HG03558 (cell line): Measurements from ENCODE around the gene TDO2.
A peak's percentile ranks its signal among the peaks of the same experiment; 100 is the strongest.
"Not testable (repeated sequence)": the region's sequence is repeated elsewhere in the genome, so short reads cannot be mapped to it uniquely, and the experiment has no call there.

Source experiments
- ATAC-seq: cut with Tn5 transposase; IDR thresholded peaks from one replicate; pipeline ENCODE4 v1.9.1; 2021; ENCODE audit warnings: moderate number of reproducible peaks; ENCODE audit not compliant: unreplicated experiment; ENCODE audit errors: extremely low read depth

Gene TDO2

DNA sequence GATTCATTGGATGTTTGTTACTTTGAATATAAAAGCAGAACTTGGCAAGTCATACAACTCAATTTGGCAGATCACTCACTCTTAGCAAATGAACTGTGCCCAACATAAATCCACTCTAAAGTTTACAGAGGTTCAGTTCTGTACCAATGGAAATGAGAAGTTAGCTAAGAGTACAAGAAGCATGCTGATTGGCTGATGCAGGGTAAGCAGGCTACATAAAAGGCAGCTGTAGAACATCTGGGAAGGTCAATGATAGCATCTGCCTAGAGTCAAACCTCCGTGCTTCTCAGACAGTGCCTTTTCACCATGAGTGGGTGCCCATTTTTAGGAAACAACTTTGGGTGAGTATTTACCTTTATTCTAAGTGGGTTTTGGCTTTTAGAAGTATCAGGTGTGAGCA, at the start of gene TDO2:
Gene TDO2, plus strand, starts transcription at position 244 of the 400 bp plus-strand sequence. Its CDS starts 63 bp downstream, at position 307.
- ATAC-seq = no peak

DNA sequence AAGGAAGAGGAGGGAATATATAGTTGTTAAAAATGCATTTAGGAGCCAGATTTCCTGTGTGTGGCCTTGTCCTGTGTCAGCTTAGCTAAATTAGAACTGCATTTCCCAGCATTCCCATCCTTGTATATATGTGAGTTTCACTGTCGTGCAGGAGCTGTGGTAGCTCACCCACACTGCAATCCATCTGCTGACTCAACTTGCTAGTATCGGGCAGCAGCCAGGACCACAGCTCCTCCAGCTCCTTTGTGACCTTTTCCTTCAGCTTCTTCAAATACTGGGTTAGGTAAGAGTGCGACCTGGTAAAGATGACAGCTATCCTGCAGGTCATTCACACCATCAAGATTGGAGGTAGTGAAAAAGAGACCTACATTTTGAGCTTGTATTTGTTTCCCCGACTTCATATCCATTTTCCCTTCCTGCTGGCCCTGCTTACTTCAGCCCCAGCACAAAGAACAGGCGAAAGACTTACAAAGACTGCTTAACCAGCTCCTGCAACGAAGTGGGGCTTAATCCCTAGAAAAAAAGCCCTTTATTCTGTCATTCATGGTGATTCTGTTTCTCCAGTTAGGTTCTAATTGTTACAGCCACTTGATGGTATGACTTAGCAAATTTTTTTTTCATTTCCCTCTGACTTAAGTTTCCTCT, 48.8 kb upstream of the TDO2 start:
- no peak for ATAC-seq

DNA sequence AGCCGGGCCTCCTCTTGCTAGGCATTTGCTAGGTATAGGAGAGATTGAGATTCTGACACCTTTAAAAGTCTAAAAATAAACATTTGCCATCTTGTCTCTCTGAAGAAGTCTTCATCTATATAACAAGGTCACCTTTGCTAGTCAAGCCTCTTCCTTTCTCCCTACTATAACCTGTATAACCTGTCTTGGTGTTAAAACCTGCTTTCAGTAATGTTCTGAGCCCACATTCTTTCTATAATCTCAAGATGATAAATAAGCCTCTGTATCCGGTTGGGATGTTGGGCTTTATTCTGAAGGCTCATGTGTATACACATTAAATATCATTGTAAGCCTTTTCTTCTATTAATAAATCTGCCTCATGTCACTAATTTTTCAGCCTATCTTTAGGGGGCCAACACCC, 47.6 kb upstream of the TDO2 start:
- no peak for ATAC-seq

DNA sequence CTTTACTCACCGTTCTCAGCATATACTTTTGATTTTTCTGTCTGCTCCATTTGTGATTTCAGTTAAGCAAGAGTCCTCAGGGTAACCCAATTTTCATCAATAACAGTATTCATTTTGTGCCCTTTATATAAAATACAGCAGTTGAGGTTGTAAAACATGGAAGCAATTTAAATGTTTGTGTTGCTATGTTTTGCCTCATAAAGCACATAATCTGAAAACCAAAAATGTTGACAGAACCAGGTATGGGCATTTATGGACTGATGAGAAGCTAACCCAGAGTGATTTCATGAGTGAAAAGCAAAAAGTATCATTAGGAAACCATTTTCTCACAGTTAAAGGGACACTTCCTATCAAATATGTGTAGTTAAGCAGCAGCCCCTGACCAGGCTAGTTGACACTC, 37.3 kb upstream of the TDO2 start, which contains the start of gene ASIC5:
Gene ASIC5, minus strand, starts transcription at position 101 of the 400 bp plus-strand sequence. Its CDS starts 51 bp downstream, at position 50.
- ATAC-seq = no peak

DNA sequence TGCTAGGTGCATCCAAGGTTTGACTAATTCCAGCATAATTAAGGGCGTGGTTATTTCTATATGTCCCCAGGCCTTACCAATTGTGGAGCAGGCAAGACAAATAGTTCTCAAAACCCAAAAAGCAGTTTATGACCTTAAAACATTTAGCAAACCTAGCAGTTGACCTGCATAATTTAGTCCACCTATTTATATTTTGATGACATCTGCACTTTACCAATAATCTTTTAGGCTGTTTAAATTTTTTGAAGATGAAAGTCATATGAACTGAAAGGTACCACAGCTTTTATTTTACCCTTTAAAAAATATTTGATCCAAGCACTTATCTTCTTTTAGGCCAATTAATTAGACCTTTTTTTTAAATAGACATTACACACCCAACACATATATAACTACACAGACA, 27.6 kb upstream of the TDO2 start:
- no peak for ATAC-seq

DNA sequence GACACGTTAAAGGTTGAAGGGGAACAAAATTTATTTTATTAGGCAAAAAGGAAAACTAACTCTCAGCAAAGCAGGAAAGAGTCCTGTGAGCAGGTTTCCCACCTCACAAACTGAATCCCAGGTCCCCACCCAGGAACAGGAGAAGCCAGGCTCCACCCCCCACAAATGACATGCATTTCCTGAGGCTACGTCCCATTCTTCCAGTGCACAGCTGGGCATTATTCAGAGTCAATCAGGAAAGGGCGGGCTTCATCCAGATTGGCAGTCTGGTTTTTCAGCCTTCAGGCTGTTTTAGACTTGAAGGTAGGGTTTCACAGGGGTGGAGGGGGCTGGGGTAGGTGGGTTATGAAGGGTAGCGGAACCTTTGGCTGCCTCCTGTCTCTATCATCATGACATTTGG, 25.5 kb upstream of the TDO2 start:
- no peak for ATAC-seq

DNA sequence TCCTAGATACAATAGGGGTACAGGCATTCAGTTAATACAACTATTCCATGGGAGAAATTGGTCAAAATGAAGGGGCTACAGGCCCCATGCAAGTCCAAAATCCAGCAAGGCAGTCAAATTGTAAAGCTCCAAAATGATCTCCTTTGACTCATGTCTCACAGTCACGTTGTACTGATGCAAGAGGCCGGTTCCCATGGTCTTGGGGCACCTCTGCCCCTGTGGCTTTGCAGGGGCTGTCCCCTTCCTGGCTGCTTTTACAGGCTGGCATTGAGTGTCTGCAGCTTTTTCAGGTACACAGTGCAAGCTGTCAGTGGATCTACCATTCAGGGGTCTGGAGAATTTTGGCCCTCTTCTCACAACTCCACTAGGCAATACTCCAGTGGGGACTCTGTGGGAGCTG, 24.9 kb upstream of the TDO2 start:
- ATAC-seq = no peak

DNA sequence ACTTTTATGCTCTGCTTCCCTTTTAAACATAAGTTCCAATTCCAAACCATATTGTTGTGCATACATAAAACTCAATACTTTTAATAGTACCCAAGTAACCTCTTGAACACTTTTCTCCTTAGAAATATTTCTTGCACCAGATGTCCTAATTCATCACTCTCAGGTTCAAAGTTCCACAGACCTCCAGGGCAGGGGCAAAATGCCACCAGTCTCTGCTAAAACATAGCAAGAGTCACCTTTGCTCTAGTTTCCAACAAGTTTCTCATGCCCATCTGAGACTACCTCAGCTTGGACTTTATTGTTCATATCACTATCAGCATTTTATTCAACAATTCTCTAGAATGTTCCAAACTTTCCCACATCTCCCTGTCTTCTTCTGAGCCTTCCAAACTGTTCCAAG, 23.7 kb upstream of the TDO2 start:
- ATAC-seq = no peak

DNA sequence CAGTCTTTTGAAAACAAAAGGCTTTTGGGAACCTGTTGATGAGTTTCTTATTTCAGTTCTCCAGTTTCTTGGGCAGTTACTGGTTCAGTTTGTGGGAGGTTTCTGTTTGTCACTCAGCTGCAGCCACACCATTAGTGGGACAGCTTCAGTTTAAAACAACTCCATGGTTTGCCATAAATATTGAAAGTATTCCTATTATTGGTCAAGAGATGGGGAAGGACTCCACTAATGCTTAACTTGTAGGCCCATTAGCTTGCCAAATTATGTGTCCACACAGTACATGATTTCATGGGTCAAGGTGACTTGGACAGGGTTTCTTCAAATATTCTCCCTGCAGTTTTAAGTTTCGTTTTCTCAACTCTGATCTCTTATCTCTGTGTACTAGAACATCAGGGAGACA, 21.9 kb upstream of the TDO2 start:
- ATAC-seq = no peak

DNA sequence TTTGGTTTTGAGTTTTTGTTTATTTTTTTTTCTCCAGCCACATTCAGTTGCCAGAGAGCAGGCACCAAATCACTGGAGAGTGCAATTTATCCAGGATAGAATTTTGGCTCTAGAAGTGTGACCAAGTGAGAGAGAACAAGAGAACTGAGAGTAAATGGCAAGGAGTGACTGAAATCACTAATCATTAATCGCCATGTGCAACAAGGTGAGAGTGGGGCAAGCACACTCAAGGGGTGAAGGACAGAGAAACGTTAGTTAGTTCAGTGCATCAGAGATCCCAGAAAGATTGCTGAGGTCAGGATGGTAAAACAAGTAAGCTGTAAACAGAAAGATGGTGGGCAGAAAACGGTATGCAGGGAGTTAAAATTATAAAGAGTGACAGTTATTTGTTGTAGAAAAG, 19.6 kb upstream of the TDO2 start:
- no peak for ATAC-seq

DNA sequence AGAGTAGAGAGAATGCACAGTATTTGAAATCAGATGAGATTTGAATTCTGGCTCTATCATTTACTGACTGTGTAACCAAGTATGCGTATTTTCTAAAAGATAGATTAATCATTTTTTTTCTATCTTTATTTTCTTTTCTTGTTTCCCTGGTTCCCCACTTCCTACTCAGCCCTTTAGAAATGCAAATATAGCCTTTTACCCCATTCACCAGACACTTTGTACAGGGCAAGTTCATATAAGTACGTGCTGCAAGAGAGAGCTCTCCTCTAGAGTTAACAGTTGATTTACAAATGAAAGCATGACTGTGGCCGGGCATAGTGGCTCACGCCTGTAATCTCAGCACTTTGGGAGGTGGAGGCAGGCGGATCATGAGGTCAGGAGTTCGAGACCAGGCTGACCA, 17.8 kb upstream of the TDO2 start:
- ATAC-seq = no peak

DNA sequence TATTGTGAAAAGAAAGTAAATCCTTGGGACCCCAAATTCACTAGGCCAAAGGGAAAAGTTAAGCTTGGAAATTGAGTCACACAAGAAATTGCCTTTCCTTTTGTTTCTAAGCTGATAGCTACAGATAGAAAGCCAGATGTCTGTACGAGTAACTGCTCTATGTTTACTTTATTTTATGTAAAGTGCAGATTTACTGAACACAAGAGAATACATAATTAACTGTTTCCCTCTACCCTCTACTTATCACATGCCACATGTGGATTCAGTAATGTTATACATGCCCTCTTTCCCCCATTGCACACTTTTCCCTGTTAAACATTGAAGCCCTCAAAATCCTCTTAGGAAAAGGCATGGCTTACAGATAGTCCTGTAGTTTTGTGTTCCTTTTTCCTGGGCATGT, 16.5 kb upstream of the TDO2 start:
- ATAC-seq = no peak

DNA sequence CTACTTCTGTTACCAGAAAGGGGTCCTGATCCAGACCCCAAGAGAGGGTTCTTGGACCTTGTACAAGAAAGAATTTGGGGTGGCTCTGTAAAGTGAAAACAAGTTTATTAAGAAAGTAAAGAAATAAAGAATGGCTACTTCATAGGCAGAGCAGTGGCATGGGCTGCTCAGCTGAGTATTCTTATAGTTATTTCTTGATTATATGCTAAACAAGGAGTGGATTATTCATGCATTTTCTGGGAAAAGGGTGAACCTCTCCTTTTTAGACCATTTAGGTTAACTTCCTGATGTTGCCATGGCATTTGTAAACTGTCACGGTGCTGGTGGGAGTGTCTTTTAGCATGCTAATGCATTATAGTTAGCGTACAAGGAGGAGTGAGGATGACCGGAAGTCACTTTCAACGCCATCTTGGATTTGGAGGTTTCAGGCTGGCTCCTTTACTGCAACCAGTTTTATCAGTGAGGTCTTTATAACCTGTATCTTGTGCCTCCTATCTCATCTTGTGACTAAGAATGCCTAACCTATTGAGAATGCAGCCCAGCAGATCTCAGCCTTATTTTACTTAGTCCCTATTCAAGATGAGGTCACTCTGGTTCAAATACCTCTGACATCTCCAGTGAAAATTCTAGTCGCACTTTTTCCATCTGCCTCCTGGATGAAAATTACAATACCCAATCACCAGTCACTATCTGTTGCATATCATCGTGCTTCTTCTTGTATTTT, 15.5 kb upstream of the TDO2 start:
- ATAC-seq = no peak

DNA sequence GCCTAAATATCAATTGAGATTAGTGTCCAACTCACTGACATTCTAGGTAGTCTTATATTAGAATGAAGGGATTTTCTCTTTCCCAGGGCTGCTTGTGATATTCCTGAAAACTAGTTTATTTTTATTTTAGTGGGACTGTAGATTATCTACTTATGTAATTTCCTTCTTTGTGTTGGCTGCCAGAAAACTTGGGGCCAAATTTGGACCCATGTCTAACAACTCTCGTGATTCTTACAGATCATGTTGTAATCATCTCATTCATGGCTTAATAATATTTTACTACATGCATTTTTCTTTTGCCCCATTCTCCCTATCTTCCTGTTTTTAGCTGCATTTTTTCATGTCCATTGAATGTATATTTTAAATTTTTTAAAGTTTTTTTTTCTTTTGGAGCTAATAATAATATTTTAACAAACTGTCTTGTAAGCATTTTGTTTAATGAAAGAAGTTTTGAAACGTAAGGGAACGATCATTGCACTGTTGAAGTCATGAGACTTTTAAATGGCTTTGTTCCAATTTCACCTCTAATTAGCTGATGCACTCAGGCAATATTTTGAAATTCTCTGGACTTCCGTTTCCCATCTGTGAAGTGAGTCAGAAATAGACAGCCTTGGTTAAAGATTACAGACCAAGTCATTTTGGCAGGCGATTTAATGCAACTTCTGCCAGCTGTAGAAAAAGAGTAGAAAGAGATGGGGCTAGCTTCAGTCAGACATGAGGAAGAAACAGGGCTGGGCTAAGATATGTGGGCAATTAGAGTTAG, 14.3 kb upstream of the TDO2 start:
- peak; percentile 94 for ATAC-seq

DNA sequence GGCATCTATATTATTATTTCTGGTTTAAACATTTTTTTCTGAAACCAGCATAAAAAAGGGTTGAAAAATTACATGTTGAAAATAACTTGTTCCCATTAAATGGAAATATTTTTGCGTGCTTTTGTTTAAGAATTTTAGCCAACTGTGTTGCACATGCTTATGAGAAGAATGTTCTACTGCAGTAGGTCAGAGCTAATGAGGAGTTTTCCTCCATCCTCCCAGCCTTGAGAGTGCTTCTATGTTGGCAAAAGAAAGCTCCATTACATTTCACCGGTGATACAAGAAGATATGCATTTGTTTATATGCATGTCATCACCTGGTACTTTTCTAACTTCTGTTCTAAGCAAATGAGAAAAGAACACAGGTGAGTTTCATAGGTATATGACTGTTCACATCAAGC, 13.6 kb upstream of the TDO2 start:
- ATAC-seq = no peak

DNA sequence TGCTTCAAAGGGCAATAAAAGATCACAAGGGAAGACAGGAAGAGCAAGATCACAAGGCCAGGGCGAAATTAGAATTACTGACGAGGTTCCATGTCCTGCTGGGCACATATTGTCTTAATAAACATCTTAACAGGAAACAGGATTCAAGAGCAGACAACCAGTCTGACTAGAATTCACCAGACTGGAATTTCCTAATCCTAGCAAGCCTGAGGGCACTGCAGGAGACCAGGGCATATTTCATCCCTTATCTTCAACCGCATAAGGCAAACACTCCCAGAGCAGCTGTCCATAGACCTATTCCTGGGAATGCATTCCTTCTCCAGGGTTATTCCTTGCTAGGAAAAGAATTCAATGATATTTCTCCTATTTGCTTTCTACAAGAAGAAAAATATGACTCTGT, 12.4 kb upstream of the TDO2 start:
- no peak for ATAC-seq

DNA sequence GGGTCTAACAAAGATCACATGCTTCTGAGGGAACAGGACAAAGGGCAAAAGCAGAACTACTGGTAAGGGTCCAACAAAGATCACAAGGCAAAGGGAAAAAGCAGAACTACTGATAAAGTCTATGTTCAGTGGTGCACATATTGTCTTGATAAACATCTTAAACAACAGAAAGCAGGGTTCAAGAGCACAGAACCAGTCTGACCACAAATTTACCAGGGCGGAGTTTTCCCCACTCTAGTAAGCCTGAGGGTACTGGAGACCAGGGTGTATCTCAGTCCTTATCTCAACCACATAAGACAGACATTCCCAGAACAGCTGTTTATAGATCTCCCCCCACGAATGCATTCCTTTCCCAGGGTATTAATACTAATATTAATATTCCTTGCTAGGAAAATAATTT, 5.1 kb upstream of the TDO2 start:
- ATAC-seq = not testable (repeated sequence)

DNA sequence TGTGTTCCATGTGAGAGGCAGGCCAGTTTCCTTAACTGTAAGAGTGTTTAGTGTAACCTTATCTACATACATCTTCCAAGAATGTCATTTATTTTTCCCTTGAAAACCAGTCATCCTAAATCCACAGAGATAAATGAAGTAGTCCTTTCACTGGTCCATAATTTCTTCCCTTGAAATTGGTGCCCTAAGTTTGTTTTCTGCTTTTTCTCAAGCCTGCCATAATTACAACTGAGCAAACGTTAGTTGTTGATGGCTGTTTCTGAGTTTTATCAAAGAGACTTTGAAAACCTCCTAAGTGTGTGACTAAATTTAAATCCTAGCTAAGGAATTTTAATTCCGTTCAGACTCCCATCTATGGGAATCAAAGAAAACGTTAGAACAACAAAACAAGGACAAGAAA, 3.6 kb upstream of the TDO2 start:
- no peak for ATAC-seq

DNA sequence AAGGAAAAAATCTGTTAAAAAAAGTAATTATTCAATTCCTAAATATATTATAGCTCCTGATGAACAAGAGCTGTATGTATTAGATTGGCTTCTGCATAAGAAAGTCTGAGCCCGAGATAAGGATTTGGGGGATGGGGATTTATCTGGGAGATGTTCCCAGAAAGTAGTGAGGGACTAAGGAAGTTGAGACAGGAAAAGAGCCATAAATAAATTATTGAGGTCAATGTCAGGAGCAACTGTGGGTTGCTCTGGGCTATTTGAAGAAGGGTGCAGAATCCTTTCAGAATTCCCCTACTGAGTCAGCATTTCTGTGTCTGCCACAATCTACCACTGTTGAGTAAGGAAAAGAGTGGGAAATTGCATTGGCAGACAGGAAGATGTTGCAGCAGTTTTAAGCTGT, 3.1 kb upstream of the TDO2 start:
- ATAC-seq = no peak

DNA sequence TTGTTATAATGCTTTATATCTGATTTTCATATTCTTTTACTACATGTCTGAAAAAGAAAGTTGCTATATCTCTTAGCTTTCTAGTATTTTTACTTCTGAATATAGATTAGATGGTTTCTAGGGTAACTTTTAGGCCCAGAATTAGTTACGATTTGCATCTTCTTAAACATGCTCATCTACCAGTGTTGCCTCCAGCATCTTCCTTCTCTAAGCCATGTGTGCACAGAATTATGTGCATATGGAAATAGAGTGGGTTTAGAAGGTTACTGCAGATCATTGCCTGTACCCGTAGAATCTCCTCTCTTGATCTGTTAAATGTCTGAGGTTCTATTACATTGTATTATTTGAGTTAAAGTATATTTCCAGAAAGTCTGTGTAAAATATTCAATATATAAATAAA, 2.5 kb upstream of the TDO2 start:
- ATAC-seq = no peak

DNA sequence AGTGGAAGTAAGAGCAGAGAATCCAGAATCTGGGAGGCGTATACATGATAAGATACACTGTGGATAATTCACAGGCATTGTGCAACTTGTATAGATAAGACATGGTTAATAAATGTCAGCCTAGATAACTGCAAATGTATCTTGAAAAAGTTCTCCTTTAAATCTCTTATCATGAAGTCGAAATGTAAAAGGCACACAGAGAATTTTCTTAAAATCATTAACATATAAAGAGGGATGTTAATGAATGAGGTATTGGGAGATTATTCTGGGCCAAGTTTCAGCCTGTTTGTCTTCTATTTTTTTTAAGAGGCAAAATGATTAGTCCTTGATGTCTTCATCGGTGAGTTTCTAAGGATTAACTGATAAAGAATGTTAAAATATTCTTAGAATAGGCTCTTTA, 835 bp downstream of the TDO2 start:
- no peak for ATAC-seq
